ENCODE results near the gene MYH15.

The MYH15 gene

DNA sequence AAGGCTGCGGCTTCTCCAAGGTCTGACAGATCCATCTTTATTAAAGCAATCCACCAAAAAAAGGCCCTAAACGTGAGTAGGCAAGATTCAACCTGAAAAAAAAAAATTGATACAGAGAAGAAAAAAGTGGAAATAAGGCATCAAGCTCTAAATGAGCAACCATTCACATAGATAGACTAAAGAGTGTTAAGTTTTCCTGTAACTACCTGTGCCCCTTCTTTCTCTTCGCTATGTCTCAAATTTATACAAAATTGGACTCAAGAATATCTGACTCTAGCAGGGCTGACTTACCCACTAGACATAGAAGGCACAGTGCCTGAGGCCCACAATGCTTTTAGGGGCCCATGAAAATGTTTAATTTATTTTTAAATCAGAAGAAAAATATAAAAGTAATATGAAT is at the start of gene MYH15:
MYH15 (minus strand) TSS at position 101 of the 400 bp plus-strand sequence; CDS start at position 35, 66 bp downstream.
- no peak for DNase-seq (ENCODE audit: low read depth)

DNA sequence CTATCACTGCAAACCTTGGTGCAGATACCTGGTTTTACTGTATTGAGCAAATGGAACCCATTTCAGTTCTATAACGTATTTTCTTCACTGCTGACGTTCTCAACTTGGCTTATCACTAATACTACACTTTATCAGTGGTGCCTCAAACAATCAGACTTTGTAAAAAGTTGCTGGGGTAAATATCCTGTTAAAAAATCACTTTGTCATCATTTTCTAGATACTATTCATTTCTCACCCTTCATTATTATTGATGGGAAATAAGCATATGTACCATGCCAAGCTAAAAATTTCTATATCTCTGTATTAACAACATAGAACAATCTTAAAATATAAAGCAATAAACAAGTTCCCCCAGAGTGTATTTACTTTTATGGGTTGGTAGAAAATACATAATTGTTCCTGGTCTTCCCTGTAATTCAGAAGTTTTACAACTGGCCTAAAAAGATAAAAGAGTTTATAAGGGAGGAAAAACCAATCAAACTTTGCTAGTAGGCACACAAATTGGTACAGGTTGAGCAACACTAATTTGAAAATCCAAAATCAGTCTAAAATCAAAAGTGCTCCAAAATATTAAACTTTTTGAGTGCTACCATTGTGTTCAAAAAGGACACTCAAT is 45.7 kb upstream of the MYH15 start:
- DNase-seq (ENCODE audit: low read depth), result no peak

DNA sequence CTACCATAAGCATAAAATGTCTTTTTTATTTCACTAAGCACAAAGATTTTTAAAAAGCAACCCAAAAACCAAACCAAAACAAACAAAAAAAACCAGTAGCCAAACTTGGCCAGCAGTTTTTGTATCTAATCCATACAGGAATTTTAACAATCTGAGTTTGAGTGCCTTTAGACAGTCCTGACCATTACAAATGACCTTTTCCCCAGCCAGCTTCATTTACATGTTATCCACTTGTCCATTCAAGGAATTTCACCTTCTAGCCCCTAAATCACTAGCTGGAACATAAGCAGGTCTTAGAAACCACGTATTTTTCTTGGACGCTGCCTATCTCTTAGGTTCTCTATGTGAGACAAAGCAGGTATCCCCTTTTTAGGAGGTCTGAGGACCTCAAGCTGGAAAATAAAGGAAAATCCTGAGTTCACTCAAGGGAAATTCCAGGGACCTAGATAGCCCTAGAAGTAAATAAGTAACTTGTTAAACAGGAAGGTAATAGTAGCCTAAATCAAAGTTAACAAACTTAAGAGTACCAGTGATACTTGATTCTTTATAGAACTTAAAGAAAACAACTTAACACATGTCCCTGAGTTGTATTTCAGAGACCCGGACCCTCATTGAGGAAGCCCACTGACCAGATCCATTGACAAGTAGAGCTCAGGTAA is 44.6 kb upstream of the MYH15 start:
- DNase-seq (ENCODE audit: low read depth), result no peak

DNA sequence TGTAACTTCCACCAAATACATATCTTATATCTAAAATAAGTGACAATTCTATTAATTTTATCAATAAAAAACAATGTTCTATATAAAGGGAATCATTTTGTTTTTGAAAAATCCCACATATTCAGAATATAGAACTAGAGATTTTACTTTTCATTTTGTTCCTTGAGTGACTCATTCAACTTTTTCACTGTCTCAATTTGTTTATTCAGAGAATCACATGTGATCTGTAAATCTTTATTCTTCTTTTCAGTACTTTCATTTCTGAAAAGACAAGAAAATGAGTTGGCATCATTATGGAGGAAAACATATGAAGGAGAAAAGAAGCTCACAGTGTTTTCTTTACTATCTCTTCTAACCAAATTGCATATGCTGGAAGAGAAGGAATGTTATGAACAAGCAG is 43.8 kb upstream of the MYH15 start:
- no peak for DNase-seq (ENCODE audit: low read depth)

DNA sequence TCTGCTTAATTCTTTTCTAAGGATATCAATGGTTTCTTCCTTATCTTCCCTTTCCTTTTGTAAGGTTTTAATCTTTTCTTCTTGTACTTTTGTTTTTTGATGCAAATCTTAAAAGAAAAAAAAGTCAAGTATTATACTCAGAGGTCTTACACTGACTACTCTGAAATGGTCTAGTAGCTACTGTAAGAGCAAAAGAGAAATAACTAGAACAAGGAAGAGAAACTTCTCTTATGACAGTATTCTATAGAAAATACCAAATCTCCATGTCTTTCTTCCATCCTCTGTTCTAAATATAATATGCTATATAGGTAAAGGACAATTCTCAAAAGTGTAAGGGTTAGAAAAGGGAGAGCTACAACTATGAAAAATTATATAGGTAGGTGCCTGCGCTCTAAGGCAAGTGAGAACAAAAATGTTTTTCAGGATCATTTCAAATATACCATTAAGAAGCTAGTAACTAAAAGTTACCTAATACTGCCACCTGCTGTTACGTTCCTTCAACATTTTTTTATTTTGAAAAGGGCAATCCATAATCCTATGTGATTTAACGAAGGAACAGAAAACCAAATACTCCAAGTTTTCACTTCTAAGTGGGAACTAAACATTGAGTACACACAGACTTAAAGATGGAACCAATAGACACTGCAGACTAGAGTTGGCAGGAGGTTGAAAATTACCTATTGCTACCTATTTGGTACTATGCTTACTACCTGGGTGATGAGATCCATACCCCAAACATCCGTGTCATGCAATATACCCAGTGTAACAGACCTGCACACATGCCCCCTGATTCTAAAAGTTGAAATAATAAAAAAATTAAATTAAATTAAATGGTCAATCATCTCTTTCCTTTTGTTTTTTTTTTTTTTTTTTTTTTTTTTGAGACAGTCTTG is 42.1 kb upstream of the MYH15 start:
- DNase-seq (ENCODE audit: low read depth), result peak; percentile 14

DNA sequence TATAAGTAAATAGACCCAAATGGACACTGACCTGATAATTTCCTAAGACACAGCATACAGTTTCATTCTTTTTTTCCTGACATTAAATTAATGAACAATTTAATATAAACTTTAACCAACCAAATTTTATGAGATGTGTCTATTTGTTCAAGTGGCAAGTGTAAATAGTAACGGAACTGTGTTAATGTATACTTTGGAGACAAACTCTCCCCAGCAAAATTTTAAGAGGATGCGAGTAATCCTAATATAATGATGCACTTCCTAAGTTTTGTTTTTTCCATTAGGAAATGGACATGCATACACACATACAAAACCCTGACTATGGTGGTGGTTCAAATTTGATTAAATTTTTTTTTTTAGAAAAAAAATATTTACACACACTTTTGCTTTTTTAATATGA is 38.5 kb upstream of the MYH15 start:
- DNase-seq (ENCODE audit: low read depth), result no peak

DNA sequence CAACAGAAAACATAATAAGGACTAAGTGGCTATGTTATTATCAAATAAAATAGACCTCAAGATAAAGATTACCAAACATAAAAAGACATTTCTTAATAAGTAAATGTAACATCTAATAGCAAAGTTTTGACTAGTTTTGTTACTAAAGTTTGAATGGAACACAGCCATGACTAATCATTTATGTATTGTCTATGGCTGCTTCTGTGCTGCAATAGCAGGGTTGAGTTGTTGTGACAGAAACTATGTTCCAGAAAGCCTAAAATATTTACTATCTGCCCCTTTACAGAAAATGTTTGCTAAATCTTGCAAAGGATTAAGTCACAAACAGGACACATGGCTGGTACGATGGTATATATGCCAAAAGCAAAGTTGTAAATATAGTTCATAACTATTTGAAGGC is 37.9 kb upstream of the MYH15 start:
- no peak for DNase-seq (ENCODE audit: low read depth)

DNA sequence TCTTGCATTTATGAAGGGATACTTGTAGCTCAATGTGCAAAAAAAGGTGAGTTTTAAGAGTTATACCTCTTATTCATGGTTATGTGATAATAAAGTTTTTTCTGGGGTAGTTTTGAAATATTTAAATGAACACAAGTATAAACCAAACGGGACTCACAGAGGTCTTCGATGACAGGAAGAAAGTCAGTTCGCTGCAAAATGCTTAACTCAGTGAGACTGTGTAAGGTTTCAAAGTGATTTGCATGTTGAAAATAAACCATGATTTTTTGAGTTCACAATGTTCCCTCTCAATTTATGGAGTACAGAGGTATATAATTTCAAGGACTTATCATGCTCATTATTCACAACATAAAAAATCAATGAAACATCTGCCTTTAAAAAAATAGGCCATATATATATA is 36.3 kb upstream of the MYH15 start:
- no peak for DNase-seq (ENCODE audit: low read depth)

DNA sequence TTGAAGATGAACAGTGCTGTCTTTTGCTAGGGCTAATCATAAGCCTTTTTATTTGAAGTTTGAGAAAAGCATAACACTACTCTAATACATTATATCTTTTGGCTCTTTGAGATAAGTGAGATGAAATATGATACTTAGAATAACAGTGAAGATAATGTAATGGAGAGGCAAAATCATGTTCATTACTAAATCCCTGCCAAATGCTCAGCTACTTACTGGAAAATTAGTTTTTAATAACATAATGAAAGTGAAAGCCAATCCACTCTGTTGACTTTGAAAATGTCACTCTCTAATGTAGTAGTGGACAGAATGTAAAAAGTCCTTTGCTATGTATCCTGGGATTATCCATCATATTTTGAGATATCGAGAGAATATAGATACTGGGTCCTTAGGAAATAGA is 35.9 kb upstream of the MYH15 start:
- DNase-seq (ENCODE audit: low read depth), result no peak

DNA sequence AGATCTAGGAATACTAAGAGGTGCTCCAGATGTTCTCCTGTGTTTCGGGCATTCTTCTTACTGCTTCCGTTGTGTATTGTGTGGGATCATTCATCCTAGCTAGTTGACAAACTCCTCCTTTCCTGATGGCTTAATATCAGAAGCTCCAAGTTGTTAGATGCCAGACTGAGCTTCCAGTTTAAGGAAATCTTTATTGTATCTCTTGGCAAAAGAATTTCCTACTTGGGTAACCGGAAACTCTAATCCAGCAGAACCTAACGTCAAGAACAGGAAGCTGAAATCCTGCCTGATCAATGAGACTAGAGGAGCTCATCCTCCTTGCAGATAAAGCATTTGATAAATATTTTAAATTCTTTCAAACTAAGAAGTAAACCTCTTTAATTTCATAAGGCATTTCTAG is 27.7 kb upstream of the MYH15 start:
- DNase-seq (ENCODE audit: low read depth), result no peak

DNA sequence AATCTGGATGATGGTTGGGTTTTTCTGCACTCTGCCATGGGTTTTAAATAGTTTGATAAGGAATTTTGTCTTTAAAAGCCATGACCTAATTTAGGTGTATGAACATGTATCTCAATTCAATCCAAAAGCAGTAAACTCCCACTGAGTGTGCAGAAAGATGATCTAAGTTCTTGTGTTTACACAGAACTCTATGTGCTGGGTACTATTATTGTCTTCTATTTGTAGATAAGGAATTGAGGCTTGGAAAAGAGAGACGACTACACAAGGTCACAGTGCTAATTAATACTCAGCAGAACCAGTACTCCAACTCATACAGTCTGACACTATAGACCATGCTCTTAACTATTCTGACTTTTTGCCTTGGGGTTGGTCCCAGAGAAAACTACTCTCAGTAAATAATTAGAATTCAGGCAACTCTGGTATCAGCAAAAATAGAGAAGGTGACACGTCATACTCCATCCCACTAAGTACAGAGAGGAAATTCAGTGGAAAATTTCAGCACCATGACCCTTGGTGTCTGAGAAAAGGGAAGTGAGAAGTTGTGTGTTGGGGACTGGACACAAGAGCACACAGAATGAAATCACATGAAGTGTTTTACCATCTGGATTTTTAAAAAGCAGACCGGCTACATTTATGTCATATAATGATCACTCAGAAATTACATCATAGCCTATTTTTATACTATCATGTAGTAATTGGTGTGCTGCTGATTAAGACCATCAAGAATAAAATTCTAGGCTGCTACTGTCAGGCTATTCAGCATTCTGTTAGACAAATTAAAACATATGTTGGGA is 18.3 kb upstream of the MYH15 start:
- no peak for DNase-seq (ENCODE audit: low read depth)

DNA sequence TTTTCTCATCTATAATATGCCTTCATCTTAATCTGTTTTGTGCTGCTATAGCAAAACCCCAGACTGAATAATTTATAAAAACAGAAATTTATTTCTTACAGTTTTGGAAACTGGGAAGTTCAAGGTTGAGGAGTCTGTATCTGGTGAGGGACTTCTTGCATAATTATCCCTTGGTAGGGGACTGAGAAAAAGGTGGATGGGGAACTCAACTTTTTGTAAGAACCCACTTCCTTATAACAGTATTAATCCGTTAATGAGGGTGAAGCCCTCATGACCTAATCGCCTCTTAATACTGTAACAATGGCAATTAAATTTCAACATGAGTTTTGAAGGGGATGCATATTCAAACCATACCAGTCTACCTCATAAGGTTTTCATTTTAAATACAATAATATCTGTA is 17.4 kb upstream of the MYH15 start:
- DNase-seq (ENCODE audit: low read depth), result no peak

DNA sequence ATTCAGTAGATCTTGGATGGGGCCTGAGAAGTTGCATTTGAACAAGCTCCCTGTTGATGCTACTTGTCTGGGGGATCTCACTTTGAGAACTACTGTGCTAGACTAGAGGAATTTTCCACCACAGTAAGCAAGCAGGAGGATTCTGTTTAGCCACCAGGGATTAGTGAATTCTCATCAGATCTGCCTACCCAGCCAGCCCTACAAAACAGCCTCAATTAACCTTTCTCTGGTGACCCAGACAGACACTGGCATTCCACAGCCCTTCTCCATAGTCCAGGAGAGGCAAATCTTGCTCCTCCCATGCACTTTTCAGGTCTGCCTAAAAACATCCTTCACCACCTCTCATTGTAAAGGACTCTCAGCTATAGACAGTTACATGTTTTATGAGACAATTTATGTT is 16.7 kb upstream of the MYH15 start:
- DNase-seq (ENCODE audit: low read depth), result no peak

DNA sequence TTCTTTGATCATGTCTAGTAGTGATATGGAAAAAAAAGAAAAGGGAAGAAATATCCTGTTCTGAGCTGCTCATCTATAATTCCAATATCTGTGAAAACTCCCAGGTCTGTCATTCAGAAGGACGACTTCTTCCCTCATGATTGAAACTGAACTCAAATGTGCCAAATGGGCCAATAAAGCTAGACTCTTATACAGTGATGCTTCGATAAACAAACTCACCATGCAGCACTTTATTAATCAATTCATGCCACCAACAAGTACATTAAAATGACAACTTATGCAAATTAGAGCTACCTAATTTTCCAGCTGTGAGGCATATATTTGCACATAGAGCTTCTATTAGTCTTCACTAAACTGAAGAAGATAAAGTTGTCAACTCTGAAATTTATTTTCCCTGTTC is 15.6 kb upstream of the MYH15 start:
- DNase-seq (ENCODE audit: low read depth), result no peak

DNA sequence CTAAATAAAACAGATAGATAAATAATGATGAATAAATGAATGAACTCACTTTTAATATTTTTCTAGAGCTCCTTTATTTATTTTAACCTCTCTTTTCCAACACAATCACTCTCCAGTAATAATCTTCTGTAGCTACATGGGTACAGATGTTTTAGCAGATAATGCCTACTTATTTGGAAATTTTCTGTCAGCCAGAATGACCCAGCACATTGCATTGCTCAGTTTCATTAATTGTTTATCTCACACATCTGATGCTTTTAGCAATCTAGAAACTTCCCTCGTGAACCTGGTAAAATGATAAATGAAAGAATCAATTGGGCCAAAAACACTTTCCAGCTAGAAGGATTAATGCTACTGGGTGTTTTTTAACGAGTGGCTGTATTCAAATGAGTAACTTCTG is 14.9 kb upstream of the MYH15 start:
- DNase-seq (ENCODE audit: low read depth), result no peak

DNA sequence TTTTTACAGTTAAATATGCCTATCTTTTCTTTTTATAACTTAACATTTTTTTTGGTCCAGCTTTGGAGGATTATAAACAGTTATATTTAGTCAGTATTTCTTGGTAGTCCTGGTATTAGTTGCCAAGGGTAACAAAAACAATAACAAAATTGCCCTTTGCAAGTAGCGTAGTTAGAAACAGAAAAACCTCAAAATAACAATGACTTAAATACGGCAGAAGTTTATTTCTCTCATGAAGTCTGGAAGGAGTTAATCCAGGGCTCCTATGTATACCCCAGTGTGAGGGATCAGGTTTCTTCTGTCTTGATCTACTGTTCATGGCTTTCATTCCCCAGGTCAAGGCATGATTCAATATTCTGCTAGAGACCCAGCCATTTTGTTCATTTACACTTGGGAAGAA is 14.1 kb upstream of the MYH15 start:
- DNase-seq (ENCODE audit: low read depth), result no peak

DNA sequence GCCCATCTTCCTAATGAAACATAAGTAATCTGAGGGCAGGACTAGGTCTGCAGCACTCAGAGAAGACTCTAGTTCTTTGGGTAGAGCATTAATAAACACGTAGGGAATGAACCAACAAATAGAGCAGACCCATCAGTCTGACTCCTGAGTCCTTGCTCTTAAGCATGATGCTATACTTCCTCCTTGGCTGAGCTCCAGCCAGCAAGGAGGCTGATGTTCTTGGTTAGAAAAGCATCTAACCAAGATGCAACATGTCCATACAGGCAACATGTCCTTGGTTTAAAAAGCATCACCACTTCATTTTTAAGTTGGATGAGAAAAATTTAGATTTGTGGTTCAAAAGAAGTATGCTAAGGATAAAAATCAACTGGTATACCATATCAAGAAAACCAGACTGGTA is 8.5 kb upstream of the MYH15 start:
- DNase-seq (ENCODE audit: low read depth), result no peak

DNA sequence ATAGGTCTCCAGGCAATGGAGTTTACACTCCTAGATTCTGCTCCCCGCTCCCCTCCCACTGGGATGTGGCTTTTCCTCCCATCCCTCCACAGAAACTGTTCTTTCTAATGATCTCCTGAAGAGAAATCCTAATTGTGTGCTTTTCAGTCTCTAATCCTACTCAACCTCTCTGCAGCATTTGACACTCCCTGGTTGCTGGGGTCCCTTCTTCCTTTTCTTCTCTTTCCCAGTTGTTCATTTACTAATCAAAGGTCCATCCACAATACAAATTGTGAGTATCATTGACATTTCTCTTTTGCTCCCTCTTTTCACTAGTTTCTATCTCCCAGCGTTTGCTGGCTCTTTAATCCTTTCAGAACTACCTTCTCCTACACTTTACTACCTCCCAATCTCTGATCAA is 6.5 kb upstream of the MYH15 start:
- DNase-seq (ENCODE audit: low read depth), result no peak

DNA sequence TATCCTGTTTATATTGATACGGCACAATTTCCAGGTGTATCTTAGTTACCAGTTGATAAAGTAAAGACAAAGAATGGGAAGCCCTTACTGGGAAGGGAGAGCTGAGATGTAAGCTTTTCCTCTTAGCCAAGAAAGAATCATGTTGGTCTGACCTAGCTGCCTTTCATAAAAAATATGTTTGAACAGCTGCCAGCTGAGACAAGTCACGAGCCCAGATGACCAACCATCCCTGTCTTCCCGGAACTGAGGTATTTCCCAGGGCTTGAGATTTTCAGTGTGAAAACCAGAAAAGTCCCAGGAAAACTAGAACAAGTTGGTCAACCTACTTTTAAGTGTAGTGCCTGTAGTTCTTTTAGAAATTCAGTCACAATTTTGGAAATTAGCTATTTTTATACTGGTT is 3.6 kb upstream of the MYH15 start:
- no peak for DNase-seq (ENCODE audit: low read depth)

DNA sequence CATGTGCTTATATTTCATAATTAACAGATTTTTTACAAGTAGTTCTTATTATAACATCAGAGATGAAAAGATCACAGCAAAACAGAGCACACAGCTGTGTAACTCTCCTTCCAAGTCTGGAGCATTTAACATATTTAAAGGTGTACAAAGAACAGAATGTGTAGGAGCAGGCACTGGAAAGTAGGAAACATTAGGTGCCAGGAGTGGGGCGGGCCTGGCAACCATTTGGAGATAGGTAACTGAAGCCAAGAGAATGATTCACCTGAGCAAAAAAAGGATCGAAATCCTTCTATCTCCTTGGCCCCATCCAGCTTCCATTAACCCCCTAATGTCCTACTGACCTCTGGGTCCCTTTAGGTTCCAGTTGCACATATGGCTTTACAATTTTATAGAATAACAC is 2.3 kb upstream of the MYH15 start:
- DNase-seq (ENCODE audit: low read depth), result no peak

DNA sequence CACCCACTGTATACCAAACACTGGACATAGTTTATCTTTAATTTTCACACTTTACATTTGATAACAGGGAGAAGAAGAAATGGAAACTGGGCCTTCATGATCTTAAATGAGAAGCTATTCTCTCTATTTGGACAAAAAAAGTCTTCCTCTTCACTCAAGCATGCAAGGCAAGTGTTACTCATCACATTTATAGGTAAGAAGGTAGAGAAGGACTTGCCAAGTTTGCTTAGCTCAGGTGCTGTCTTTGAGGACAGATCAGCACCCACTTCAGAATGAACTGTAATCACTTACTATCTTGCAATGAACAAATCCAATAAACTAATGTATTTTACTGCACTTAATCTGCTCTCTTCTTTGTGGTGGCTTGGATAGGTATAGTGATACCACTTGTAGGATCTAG is 1.1 kb upstream of the MYH15 start:
- no peak for DNase-seq (ENCODE audit: low read depth)

DNA sequence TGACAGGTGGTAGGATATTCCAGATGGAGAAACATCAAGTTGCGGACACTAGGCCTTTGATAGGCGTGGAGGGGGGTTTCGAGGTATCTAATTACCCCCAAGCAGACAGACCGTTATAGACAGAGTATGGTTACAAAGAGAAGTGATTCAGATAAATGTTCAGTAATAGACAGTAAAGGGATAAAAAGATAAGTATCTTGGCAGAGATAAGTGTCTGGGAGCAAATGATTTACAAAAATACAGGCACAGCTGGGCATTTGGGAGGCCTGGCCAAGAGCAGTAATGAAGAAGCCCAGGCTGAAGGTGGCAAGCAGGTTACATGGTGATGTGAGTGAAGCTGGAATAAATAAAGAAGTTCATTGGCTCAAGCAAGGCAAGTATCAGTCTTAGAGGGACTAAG is 659 bp upstream of the MYH15 start:
- DNase-seq (ENCODE audit: low read depth), result no peak

DNA sequence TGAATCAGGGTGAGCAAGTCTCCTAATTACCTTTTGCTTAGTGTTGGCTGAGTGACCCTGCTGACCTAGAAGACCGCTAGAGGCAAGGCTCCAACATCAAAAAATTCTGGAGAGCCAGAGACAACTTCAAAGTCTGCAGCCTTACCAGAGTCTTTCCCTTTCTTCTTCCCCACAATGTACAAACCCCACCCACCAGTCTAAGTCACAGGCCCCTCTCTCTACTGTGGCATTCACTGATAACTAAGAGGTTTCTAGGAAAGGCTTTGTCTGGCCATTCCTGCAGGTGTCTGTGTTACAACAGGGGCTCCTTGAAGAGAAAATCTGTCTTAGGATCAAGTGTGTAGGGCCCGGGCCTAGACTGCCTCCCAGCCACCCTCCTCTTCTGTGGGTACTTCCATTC is 525 bp downstream of the MYH15 start:
- DNase-seq (ENCODE audit: low read depth), result no peak

All from HS-27A (cell line).